GM18499 (cell line): ENCODE measurements around the gene TCEAL1.

ENCODE experiments used
- ATAC-seq: cut with Tn5 transposase; IDR thresholded peaks from one replicate; pipeline ENCODE4 v1.9.1; 2021; ENCODE audit warnings: moderate number of reproducible peaks; ENCODE audit not compliant: insufficient read depth, unreplicated experiment

The TCEAL1 gene

GRCh38 chrX:103674531-103675454 is 46.0 kb downstream of the TCEAL1 start:
- ATAC-seq = no peak

DNA sequence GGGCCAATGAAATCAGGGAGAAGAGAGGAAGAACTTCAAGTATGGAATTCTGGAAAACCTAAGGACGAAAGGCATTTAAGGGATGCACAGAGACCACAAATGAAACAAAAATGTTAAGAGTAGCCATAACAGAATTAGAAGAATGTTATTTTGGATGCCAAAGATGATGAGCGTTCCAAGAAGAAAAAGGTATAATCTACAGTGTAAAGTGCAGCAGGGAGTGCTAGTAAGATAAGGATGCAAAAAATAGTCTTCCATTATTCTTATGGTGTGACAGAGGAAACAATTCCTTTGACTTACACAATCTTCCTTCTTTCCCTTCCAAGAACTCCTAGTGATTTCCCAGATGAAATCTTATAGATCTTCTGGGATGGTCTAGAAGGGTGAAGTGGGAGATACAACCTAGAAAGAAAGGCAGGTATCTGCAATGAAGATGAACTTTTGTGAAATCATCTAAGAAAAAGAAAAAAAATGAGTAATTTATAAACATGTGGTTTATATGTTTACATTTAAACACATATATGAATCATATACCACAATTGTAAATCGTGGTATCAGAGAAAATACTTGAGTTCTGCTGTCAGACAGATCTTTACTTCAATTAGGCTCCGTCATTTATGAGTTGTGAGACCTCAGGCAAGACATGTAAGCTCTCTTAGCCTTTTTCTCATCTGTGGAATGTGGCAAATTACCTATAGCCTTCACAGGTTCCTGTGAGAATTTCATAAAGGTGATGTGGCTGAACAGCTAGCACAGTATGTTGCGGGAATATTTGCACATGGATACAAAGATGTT is 49.6 kb downstream of the TCEAL1 start:
- no peak for ATAC-seq
